ENCODE results near the gene CTU2. TPM values are rescaled to one million over a fixed set of nuclear protein-coding genes. Genes with fewer than 3 reads are reported as not detected.

CTU2 gene
- total and polyA plus RNA-seq, 9 donors = 0.45 to 36.5 (median 19.5) TPM

GRCh38 chr16:88678224-88678979 is 27.9 kb upstream of the CTU2 start:
- H3K4me3 ChIP-seq = no peak overlapping the region
- H3K27me3 ChIP-seq = no peaks in the 10 kb centered on the region
- no peak for DNase-seq
- no peak overlapping the region for H3K27ac ChIP-seq
- H3K36me3 ChIP-seq = no peaks in the 10 kb centered on the region
- intact Hi-C loops (cut with DNase I) = no loop called here
- H3K4me1 ChIP-seq (ENCODE audit: insufficient read depth) = no peaks in the 10 kb centered on the region
- TF ChIP-seq EP300 (IDR thresholded peaks at IDR 0.05) (no peak), POLR2A (IDR thresholded peaks at IDR 0.05) (no peak), CTCF (IDR thresholded peaks at IDR 0.05) (no peak)
- 30 to 46% (median 36%) methylated on average over 9 to 32 of the region's 32 CpGs for WGBS, 3 donors
- H3K9me3 ChIP-seq = no peaks in the 10 kb centered on the region

GRCh38 chr16:88680554-88681083 is 25.7 kb upstream of the CTU2 start:
- Histone ChIP-seq H3K9me3 (no peaks in the 10 kb centered on the region), H3K4me3 (no peak overlapping the region), H3K27ac (no peak overlapping the region), H3K4me1 (ENCODE audit: insufficient read depth) (no peaks in the 10 kb centered on the region), H3K27me3 (peaks cover 3% of the 10 kb centered on the region), H3K36me3 (no peaks in the 10 kb centered on the region)
- no peak for TF ChIP-seq EP300 (IDR thresholded peaks at IDR 0.05)
- TF ChIP-seq CTCF (IDR thresholded peaks at IDR 0.05) = no peak
- TF ChIP-seq POLR2A (IDR thresholded peaks at IDR 0.05) = no peak
- WGBS, 3 donors = 57 to 75% (median 64%) methylated on average over 5 of the region's 5 CpGs
- intact Hi-C loops (cut with DNase I) = no loop called here
- no peak for DNase-seq

- 24 to 41% (median 25%) methylated on average over 27 to 31 of the region's 31 CpGs for WGBS, 3 donors
- Histone ChIP-seq H3K27me3 (peaks cover 3% of the 10 kb centered on the region), H3K4me3 (no peak overlapping the region), H3K4me1 (ENCODE audit: insufficient read depth) (no peaks in the 10 kb centered on the region), H3K27ac (no peak overlapping the region), H3K9me3 (no peaks in the 10 kb centered on the region), H3K36me3 (no peaks in the 10 kb centered on the region)
- no peak for TF ChIP-seq POLR2A (IDR thresholded peaks at IDR 0.05)
- no peak for TF ChIP-seq CTCF (IDR thresholded peaks at IDR 0.05)
- TF ChIP-seq EP300 (IDR thresholded peaks at IDR 0.05) = no peak
- intact Hi-C loops (cut with DNase I) = no loop called here
- DNase-seq = no peak
Measured at GRCh38 chr16:88681084-88681680, 25.1 kb upstream of the CTU2 start.

GRCh38 chr16:88681709-88682451 is 24.4 kb upstream of the CTU2 start:
- Histone ChIP-seq H3K9me3 (no peaks in the 10 kb centered on the region), H3K36me3 (no peaks in the 10 kb centered on the region), H3K27me3 (peaks cover 3% of the 10 kb centered on the region), H3K4me1 (ENCODE audit: insufficient read depth) (peaks cover 2% of the 10 kb centered on the region), H3K27ac (no peak overlapping the region), H3K4me3 (no peak overlapping the region)
- no peak for DNase-seq
- no peak for TF ChIP-seq POLR2A (IDR thresholded peaks at IDR 0.05)
- no peak for TF ChIP-seq EP300 (IDR thresholded peaks at IDR 0.05)
- TF ChIP-seq CTCF (IDR thresholded peaks at IDR 0.05) = no peak
- WGBS, 3 donors = 10 to 22% (median 15%) methylated on average over 21 of the region's 21 CpGs
- intact Hi-C loops (cut with DNase I) = no loop called here
